Hematopoietic multipotent progenitor cell treated with erythropoietin and hydrocortisone succinate and interleukin-3 and kit ligand, for 4 days (in vitro differentiated cells): ENCODE data around the gene IGHMBP2.

Experiments used
- DNase-seq: peaks from one replicate; pipeline ENCODE4 v3.0.0-alpha.2; 2015

The IGHMBP2 gene

GRCh38 chr11:68940651-68941323 lies 37.1 kb downstream of the IGHMBP2 start:
- DNase-seq, result no peak

- DNase-seq, result no peak
Measured at GRCh38 chr11:68941324-68942094, 37.8 kb downstream of the IGHMBP2 start.

DNA sequence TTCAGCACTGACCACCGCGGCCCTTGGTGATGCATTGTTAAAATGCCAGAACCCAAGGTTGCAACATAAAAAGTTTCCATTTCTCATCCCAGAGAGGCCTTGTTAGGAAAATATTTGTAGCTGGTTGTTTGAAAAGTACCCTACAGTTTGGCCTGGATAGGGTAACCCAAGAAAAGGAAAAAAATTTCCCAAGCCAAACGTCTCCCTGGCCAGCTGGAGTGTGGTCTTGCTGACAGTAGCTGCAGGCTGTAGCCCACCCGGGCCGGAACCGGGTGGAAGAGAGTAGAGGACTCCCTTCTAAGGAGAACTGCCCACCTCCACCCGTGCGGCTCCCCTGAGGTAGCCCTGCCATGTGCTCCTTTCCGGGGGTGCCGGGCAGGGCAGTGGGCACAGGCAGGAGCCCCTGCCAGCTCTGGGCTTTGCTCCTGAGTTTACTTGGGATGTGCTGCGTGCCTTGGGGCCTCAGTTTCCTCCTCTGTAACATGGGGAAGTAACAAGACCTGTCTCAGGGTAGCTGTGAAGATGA lies 38.5 kb downstream of the IGHMBP2 start:
- no peak for DNase-seq

- peak; percentile 34 for DNase-seq
Measured at GRCh38 chr11:68942751-68943271, 39.1 kb downstream of the IGHMBP2 start.

GRCh38 chr11:68946416-68947090 lies 42.9 kb downstream of the IGHMBP2 start:
- DNase-seq, result peak; percentile 32

DNA sequence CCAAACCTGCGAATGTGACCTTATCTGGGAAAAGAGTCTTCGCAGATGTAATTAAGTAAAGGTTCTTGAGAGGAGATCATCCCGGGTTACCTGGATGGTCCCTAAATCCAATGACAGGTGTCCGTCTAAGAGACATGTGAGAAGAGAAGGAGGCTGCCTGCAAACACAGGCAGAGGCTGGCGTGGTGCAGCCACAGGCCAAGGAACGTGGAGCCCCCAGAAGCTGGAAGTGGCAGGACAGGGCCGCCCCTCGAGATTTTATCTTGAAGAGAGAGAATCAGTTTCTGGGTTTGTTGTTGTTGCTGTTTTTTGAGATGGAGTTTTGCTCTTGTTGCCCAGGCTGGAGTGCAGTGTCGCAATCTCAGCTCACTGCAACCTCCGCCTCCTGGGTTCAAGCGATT lies 43.5 kb downstream of the IGHMBP2 start:
- no peak for DNase-seq

DNA sequence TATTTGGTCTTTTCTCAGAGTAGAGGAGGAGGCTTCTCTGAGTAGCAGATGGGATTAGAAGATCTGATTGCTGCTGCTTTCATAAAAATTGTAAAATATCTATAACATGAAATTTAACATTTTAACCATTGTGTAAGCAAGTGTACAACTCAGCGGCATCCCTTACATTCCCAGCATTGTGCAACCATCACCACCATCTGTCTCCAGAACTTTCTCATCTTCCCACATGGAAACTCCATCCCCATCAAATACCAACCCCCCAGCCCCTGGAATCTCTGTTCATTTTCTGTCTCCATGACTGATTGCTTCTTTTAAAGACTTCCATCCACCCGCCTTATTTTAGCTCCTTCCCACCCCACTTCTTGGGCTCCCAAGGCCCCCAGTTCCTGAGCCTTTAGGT lies 44.8 kb downstream of the IGHMBP2 start:
- DNase-seq, result no peak

DNA sequence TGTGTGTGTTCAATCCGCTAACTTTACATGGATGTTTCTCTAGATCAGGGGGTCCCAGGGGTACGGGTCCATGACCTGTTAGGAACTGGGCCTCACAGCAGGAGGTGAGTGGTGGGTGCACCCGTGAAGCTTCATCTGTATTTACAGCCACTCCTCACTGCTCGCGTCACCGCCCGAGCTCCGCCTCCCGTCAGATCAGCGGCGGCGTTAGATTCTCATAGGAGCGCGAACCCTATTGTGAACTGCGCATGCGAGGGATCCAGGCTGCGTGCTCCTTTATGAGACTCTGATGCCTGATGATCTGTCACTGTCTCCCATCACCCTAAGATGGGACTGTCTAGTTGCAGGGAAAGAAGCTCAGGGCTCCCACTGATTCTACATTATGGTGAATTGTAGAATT lies 45.2 kb downstream of the IGHMBP2 start:
- no peak for DNase-seq

GRCh38 chr11:68950270-68950669 lies 46.6 kb downstream of the IGHMBP2 start:
- peak; percentile 66 for DNase-seq

DNA sequence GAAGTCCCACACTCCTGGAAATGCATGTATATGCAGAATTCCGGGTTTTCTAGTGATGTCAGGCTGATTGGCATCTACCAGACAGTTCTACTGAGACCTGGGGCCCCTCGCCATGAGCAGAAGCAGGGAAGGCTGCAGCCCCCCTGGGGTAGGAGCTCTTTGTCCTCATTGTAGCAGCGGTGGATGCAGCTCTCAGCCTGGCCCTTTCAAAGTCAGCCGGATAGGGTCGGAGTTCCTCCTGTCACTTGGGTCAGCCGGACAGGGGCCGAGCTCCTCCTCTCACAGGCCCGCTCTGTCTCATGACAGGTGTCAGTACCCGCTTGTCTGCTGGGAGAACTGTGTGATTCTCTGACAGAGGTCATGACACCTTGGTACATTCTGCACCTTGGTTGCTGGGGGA lies 47.1 kb downstream of the IGHMBP2 start:
- DNase-seq, result no peak

DNA sequence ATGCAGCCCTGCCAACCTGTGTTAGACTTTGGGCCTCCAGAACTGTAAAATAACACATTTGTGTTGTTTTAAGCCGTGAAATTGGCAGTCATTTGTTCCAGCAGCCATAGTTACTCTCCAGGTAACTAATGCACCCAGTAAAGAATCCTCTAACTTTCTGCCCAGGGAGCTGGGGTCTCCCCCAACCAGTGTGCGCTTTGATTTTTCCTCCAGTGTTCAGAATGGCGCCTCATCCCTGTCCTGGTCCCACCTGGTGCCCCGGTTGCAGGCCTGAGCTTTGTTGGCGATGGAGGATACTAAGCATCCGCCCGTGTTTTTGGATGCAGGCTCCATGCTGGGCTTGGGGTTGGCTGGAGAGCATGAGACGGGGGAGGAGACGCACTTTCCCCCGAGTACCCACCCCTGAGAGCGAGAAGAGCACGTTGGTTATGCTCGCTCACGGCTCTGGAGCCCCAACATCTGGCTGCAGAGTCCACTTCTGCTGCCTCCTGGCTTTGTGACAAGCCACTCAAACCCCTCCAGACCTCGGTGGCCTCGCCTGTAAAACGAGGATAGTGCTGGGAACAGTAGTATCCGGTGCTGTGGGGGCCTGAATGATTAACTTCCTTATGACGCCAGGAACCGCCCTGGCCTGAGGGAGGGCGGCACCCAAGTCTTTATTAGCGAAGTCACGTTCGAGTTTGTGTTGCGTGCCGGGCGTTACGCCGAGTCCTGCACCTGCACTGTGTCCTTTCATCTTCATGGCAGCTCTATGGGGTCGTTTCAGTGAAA lies 51.3 kb downstream of the IGHMBP2 start:
- peak; percentile 91 for DNase-seq

DNA sequence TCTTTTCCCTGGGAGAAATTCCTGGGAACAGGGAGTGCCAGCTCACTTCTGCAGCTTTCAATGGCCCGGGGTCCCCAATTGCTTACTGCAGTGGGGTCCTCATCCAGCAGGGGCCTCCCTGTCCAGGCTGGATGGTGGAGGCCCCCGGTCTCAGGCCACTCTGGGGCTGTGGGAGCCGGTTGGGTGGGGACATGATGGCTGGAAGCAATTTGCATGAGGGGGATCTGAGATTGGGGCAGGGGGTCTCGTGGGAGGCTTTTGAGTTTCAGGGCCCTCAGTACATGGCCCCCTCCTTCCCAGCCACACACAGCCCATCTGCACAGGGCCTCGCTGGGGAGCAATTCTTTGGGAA lies 51.9 kb downstream of the IGHMBP2 start:
- DNase-seq, result no peak

- peak; percentile 70 for DNase-seq
Measured at GRCh38 chr11:68956142-68956541, 52.5 kb downstream of the IGHMBP2 start.

- DNase-seq, result no peak
Measured at GRCh38 chr11:68956547-68957254, 53.0 kb downstream of the IGHMBP2 start.

DNA sequence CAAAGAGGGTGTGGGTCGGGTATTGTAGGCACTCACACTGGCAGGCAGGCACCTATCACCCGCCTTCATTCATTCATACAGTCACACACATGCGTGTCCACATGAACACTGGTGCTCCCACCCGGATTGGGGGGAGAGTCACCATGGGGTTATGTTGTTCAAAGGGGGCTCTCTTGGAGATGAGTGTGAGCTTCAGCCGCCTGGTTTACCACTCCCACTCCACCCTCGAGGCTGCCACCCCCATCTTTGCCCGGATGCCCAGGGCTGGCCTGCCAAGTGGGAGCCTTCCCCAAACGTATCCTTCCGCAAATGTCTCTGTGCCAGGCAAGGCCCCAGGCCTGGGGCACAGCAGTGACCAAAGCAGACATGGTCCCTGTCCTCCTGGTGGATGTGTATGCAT lies 54.5 kb downstream of the IGHMBP2 start:
- DNase-seq, result no peak

DNA sequence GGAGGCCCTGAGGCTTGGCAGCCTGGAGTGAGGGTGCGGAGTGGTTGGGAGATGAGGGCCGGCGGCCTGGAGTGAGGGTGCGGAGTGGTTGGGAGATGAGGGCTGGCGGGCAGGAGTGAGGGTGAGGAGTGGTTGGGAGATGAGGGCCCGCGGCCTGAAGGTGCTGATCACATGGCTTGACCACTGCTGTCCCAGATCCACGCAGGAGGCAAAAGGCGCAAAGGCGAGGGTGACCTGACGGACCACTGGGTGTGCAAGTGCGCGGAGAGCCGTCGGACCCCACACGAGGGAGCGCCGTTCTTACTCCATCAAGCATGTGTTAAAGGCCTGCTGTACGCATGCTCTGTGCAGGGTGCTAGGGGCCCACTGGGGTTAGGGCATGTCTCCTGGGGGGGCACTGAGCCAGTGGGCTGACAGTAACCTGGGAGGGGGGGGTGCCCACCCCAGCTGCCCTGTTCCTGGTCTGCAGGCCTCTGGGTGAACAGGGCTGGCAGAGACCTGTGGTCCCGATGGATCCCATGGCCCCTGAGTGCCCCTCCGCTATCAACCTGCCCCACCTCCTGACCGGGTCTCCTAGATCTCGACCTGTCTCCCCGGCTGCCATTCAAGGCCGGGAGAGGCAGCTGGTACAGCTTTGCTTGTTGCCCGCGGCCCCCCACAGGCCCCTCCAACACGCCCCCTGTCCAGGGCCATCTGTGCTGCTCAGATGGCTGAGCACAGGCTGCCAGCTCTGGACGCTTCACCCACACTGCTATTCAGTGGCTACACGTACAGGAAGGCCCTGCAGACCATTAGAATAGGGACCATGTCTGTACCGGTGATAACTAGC lies 56.0 kb downstream of the IGHMBP2 start:
- DNase-seq, result no peak

GRCh38 chr11:68960294-68961071 lies 56.8 kb downstream of the IGHMBP2 start:
- no peak for DNase-seq

DNA sequence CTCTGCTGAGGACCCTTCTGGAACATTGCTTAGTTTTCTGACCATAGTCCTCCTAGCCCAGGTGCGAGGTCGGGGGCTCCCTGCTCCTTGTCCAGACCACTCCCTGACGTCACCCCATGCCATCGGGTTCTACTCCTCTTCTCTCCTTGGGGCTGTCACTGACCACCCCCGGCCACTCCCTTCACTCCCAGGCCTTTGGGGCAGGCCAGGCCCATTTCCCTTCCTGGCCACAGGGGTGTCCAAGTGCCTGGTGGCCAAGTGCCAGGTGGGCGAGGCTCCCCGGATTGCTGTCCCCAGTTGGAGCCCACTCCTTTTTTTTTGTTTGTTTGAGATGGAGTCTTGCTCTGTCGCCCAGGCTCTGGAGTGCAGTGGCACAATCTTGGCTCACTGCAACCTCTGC lies 57.6 kb downstream of the IGHMBP2 start:
- no peak for DNase-seq

DNA sequence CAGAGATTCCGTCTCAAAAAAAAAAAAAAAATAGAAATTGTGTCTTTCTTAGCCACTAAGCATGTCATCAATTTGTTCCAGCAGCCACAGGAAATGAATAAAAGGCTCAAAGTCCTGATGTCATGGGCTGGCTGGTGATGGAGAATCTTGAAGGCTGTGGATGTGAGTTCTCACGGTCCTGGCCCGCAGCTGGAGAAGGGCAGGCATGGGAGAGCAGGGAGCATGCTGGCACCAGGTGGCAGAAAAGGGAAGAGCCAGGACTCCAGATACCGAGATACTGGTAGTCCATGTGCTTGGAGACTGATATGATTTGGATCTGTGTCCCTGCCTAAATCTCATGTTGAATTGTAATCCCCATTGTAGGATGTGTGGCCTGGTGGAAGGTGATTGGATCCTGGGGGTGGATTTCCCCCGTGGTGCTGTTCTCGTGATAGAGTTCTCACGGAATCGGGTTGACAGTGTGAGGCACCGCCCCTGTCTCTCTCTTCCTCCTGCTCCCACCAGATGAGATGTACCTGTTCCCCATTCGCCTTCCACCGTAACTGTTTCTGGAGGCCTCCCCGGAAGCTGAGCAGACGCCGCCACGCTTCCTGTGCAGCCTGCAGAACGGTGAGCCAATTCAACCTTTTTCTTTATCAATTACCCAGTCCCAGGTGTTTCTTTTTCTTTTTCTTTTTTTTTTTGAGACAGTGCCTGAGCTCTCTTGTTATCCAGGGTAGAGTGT lies 59.0 kb downstream of the IGHMBP2 start:
- no peak for DNase-seq

DNA sequence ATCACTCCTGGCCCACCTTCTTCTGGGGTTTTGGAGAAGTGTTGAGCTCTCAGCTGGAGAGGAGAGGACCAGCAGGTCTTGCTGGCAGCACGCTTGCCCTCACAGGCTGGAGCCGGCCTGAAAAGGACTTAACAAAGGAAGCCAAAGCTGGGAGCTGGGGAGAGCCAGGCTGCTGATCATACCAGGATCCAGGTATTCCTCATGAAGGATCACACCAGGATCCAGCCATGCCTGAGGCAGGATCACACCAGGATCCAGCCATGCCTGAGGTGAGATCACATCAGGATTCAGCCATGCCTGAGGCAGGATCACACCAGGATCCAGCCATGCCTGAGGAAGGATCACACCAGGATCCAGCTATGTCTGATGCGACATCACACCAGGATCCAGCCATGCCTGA lies 60.1 kb downstream of the IGHMBP2 start:
- DNase-seq, result no peak
